K562 (cell line): Measurements from ENCODE around the gene MRPL55. TPM values are rescaled to one million over a fixed set of nuclear protein-coding genes. Genes with fewer than 3 reads are reported as not detected.

Experiments
- ARID2 ChIP-seq: fragments of 450-650 bp; IDR thresholded peaks from 2 replicates; pipeline ENCODE4 v1.6.1; 2017; ENCODE audit warnings: antibody characterized with exemption, mild to moderate bottlenecking
- BRF1 ChIP-seq: IDR thresholded peaks from 3 replicates; pipeline ENCODE4 v1.6.1; 2011; ENCODE audit warnings: borderline replicate concordance, mild to moderate bottlenecking; ENCODE audit not compliant: insufficient read length; ENCODE audit errors: extremely low read depth
- ERF ChIP-seq: fragments of 450-650 bp; formaldehyde crosslinking; IDR thresholded peaks from 2 replicates; pipeline ENCODE4 v1.4.0; 2020; ENCODE audit warnings: mild to moderate bottlenecking, mixed read lengths
- MAFG ChIP-seq: fragments of 450-650 bp; conservative IDR thresholded peaks from 2 replicates; pipeline ENCODE4 v1.6.1; 2016; ENCODE audit warnings: missing genetic modification characterization, missing compliant biosample characterization
- MAZ ChIP-seq, 2 experiments: fragments of 450-650 bp in 1 of 2; sonication (generic) in 1 of 2; formaldehyde crosslinking; IDR thresholded peaks in 1 of 2; conservative IDR thresholded peaks in 1 of 2; 2 replicates each; pipeline versions ENCODE4 v1.4.0 to v1.5.0; 2020; ENCODE audit warnings: mild to moderate bottlenecking in 1 of 2, missing genetic modification reagents in 1 of 2
- MEF2A ChIP-seq: IDR thresholded peaks from 2 replicates; pipeline ENCODE4 v1.6.1; 2011; ENCODE audit warnings: low read depth, mild to moderate bottlenecking, low read length, moderate library complexity; ENCODE audit not compliant: control insufficient read depth
- MTA1 ChIP-seq: fragments of 450-650 bp; IDR thresholded peaks from 2 replicates; pipeline ENCODE4 v1.6.1; 2017; ENCODE audit warnings: borderline replicate concordance
- NCOA6 ChIP-seq: fragments of 450-650 bp; IDR thresholded peaks from 2 replicates; pipeline ENCODE4 v1.6.1; 2017; ENCODE audit warnings: mild to moderate bottlenecking
- SMAD1 ChIP-seq: fragments of 150-350 bp; IDR thresholded peaks from 2 replicates; pipeline ENCODE4 v1.6.1; 2014; ENCODE audit warnings: low read length, low read depth; ENCODE audit not compliant: partially characterized antibody
- SMARCA5 ChIP-seq: fragments of 450-650 bp; IDR thresholded peaks from 2 replicates; pipeline ENCODE4 v1.6.1; 2016
- SMARCE1 ChIP-seq: fragments of 450-650 bp; IDR thresholded peaks from 2 replicates; pipeline ENCODE4 v1.7.1; 2016; ENCODE audit warnings: mild to moderate bottlenecking
- TBP ChIP-seq: optimal IDR thresholded peaks from 2 replicates; pipeline ENCODE3; 2011; ENCODE audit warnings: low read depth, low read length, improper control_type of control experiment
- WHSC1 ChIP-seq: IDR thresholded peaks from one replicate; pipeline ENCODE4 v1.6.1; 2012; ENCODE audit warnings: low read length, control low read depth, inconsistent platforms
- ZKSCAN8 ChIP-seq: fragments of 200-800 bp; sonication (Bioruptor generic); IDR thresholded peaks from 2 replicates; pipeline ENCODE4 v1.6.1; 2016; ENCODE audit warnings: missing genetic modification characterization, missing compliant biosample characterization
- ZNF586 ChIP-seq: fragments of 450-650 bp; formaldehyde crosslinking; conservative IDR thresholded peaks from 2 replicates; pipeline ENCODE4 v1.4.0; 2020; ENCODE audit warnings: mild to moderate bottlenecking, moderate library complexity
- polyA plus RNA-seq, 8 experiments: library from polyadenylated mRNA; depleted of rRNA in 4 of 8; stranded (reverse) in 5 of 8; unstranded in 3 of 8; fragments of >200 nt; fragmentation: Nextera tagmentation in 2 of 8; fragmentation: Illumina TruSeq in 1 of 8; extraction: Ambion mirVana in 2 of 8; extraction: Trizol in 1 of 8; gene quantifications; 2 replicates each; pipeline versions ENCODE4 v1.2.1 to v1.2.3, GENCODE V29; 2011 to 2014; ENCODE audit warnings: inconsistent platforms in 1 of 8, missing spikeins in 1 of 8
- total RNA-seq, 7 experiments: library from RNA; depleted of rRNA in 6 of 7; stranded (reverse); fragments of >200 nt in 6 of 7; fragmentation: Illumina TruSeq in 2 of 7; extraction: Trizol in 2 of 7; gene quantifications; 2 replicates each; pipeline versions ENCODE4 v1.2.1 to v1.2.3, GENCODE V29; 2011 to 2021; ENCODE audit warnings: low replicate concordance in 1 of 7
- TF ChIP-seq, protein P1 (sequence below): fragments of 450-650 bp; IDR thresholded peaks from 2 replicates; pipeline ENCODE4 v1.6.1; 2017; ENCODE audit warnings: antibody characterized with exemption, mild to moderate bottlenecking
- TF ChIP-seq, protein P2 (sequence below): fragments of 250-450 bp; sonication (Bioruptor Pico); IDR thresholded peaks from 2 replicates; pipeline ENCODE4 v1.8.0; 2022; ENCODE audit warnings: inconsistent platforms, mild to moderate bottlenecking, moderate library complexity, borderline replicate concordance
- TF ChIP-seq, protein P3 (sequence below): fragments of 250-450 bp; sonication (Bioruptor Pico); IDR thresholded peaks from 2 replicates; pipeline ENCODE4 v1.8.0; 2022; ENCODE audit warnings: moderate library complexity, mild to moderate bottlenecking, inconsistent platforms
- TF ChIP-seq, protein P4 (sequence below), 2 experiments: fragments of 450-650 bp in 1 of 2; sonication (generic) in 1 of 2; formaldehyde crosslinking; conservative IDR thresholded peaks; 2 replicates each; pipeline versions ENCODE4 v1.4.0 to v1.8.1; 2020 to 2022; ENCODE audit warnings: mild to moderate bottlenecking in 1 of 2, missing genetic modification reagents in 1 of 2
- TF ChIP-seq, protein P5 (sequence below): sonication (generic); formaldehyde crosslinking; IDR thresholded peaks from 2 replicates; pipeline ENCODE4 v1.8.1; 2023; ENCODE audit warnings: mild to moderate bottlenecking, missing genetic modification reagents, moderate library complexity

The MRPL55 gene
- total and polyA plus RNA-seq, 9 of the 15 experiments (the other 6 are each of a cell fraction or from before 2014, with no cell fraction given): 34.9 to 228 (median 81.0) TPM

DNA sequence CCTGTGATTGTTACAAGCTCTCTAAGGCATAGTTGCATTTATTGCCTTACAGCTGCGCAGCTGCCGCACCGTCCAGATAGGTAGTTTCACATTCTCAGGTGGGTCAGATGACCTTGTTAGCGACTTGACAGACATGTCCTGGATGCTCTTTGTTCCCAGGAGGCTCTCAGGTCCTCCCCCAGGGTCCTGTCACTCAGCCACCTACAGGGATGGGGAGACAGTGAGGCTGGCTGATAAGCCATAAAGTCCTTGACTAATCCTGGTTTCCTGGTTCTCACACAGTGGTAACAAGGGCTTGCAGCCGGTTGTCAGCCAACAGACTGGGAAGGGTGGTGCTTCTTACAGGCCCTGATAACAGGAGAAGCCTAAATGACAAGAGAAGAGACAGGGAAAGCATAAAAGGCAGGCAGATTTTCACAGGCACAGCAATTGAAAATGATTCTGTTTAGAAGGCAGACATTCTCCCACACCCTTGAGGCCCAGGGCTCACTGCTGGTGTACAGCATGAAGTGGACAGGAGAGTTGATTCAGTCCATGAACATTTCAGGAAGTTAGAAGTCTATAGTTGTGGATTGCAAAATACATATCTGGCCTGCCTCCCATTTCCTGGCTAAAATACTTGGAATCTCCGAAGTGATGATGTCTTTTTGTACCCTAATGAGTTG is 23.7 kb downstream of the MRPL55 start (continued):
- TF ChIP-seq, protein P1, sequence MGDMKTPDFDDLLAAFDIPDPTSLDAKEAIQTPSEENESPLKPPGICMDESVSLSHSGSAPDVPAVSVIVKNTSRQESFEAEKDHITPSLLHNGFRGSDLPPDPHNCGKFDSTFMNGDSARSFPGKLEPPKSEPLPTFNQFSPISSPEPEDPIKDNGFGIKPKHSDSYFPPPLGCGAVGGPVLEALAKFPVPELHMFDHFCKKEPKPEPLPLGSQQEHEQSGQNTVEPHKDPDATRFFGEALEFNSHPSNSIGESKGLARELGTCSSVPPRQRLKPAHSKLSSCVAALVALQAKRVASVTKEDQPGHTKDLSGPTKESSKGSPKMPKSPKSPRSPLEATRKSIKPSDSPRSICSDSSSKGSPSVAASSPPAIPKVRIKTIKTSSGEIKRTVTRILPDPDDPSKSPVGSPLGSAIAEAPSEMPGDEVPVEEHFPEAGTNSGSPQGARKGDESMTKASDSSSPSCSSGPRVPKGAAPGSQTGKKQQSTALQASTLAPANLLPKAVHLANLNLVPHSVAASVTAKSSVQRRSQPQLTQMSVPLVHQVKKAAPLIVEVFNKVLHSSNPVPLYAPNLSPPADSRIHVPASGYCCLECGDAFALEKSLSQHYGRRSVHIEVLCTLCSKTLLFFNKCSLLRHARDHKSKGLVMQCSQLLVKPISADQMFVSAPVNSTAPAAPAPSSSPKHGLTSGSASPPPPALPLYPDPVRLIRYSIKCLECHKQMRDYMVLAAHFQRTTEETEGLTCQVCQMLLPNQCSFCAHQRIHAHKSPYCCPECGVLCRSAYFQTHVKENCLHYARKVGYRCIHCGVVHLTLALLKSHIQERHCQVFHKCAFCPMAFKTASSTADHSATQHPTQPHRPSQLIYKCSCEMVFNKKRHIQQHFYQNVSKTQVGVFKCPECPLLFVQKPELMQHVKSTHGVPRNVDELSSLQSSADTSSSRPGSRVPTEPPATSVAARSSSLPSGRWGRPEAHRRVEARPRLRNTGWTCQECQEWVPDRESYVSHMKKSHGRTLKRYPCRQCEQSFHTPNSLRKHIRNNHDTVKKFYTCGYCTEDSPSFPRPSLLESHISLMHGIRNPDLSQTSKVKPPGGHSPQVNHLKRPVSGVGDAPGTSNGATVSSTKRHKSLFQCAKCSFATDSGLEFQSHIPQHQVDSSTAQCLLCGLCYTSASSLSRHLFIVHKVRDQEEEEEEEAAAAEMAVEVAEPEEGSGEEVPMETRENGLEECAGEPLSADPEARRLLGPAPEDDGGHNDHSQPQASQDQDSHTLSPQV: no peak
- TF ChIP-seq, protein P2, sequence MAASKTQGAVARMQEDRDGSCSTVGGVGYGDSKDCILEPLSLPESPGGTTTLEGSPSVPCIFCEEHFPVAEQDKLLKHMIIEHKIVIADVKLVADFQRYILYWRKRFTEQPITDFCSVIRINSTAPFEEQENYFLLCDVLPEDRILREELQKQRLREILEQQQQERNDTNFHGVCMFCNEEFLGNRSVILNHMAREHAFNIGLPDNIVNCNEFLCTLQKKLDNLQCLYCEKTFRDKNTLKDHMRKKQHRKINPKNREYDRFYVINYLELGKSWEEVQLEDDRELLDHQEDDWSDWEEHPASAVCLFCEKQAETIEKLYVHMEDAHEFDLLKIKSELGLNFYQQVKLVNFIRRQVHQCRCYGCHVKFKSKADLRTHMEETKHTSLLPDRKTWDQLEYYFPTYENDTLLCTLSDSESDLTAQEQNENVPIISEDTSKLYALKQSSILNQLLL: no peak
- TF ChIP-seq, protein P3, sequence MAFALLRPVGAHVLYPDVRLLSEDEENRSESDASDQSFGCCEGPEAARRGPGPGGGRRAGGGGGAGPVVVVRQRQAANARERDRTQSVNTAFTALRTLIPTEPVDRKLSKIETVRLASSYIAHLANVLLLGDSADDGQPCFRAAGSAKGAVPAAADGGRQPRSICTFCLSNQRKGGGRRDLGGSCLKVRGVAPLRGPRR (CRISPR knock-in tag): no peak
- no peak for TF ChIP-seq MTA1
- TF ChIP-seq SMAD1: no peak
- no peak for TF ChIP-seq ZNF586 (CRISPR knock-in tag)
- 0 out of 4 replicates have a peak, but pooled peaks of 1 of the 2 experiments have one; percentile 13 for TF ChIP-seq MAZ (CRISPR knock-in tag; conservative IDR thresholded peaks at IDR 0.05 in 1 of 2, IDR thresholded peaks at IDR 0.05 in 1 of 2)
- no peak for TF ChIP-seq ERF (CRISPR knock-in tag)
- TF ChIP-seq, protein P4, sequence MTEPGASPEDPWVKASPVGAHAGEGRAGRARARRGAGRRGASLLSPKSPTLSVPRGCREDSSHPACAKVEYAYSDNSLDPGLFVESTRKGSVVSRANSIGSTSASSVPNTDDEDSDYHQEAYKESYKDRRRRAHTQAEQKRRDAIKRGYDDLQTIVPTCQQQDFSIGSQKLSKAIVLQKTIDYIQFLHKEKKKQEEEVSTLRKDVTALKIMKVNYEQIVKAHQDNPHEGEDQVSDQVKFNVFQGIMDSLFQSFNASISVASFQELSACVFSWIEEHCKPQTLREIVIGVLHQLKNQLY (CRISPR knock-in tag; conservative IDR thresholded peaks at IDR 0.05): no peak
- TF ChIP-seq MEF2A: no peak
- TF ChIP-seq, protein P5, sequence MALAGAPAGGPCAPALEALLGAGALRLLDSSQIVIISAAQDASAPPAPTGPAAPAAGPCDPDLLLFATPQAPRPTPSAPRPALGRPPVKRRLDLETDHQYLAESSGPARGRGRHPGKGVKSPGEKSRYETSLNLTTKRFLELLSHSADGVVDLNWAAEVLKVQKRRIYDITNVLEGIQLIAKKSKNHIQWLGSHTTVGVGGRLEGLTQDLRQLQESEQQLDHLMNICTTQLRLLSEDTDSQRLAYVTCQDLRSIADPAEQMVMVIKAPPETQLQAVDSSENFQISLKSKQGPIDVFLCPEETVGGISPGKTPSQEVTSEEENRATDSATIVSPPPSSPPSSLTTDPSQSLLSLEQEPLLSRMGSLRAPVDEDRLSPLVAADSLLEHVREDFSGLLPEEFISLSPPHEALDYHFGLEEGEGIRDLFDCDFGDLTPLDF (CRISPR knock-in tag): no peak
- TF ChIP-seq SMARCE1: no peak; the same call in 1 of the 2 replicates
- no peak for TF ChIP-seq ZKSCAN8
- TF ChIP-seq ARID2: no peak
- peak; percentile 12 for TF ChIP-seq TBP
- no peak for TF ChIP-seq MAFG (tag)
- no peak for TF ChIP-seq BRF1
- no peak for TF ChIP-seq WHSC1
- no peak for TF ChIP-seq NCOA6
- no peak for TF ChIP-seq SMARCA5
